Endothelial cell of umbilical vein (primary cell): Measurements from ENCODE around the gene MKLN1. TPM values are rescaled to one million over a fixed set of nuclear protein-coding genes. Genes with fewer than 3 reads are reported as not detected.

Experiments used
- BruUV-seq: library from RNA; stranded (reverse); fragments of 400-500 nt; replicated peaks from 2 replicates; lab custom pipeline; 2021; lab: Mats Ljungman, UMichigan
- CTCF ChIA-PET: fragments of 300-600, 350-600 bp; sonication (Branson Sonifier 250); formaldehyde crosslinking; loops from one replicate; lab custom pipeline; 2021; ENCODE audit warnings: antibody characterized with exemption, inconsistent platforms; lab: Charles Lee
- POLR2A ChIA-PET: fragments of 300-600, 350-600 bp; sonication (Branson Sonifier 250); formaldehyde crosslinking; loops from one replicate; lab custom pipeline; 2021; ENCODE audit warnings: antibody characterized with exemption, inconsistent platforms; lab: Charles Lee
- DNase-seq: peaks from one replicate; pipeline ENCODE4 v3.0.0-alpha.2; 2011; ENCODE audit warnings: low read depth, low spot score
- FAIRE-seq: peaks from 2 replicates; lab custom pipeline; 2011; peaks lifted over from hg19 to GRCh38; lab: Jason Lieb, UNC
- H2AFZ ChIP-seq: 2 replicates; pipeline ENCODE4 v1.6.0; 2012; ENCODE audit warnings: low read depth, low read length, control low read depth, inconsistent platforms
- H3K27ac ChIP-seq: 2 replicates; pipeline ENCODE4 v1.5.1; 2011; ENCODE audit warnings: low read depth, mild to moderate bottlenecking, control low read depth, low read length, moderate library complexity; ENCODE audit not compliant: insufficient read depth
- H3K27me3 ChIP-seq, 2 experiments: 2 replicates each; pipeline versions ENCODE4 v1.6.0 to v1.6.1; 2011; ENCODE audit warnings: low read length in 2 of 2, mixed read lengths in 1 of 2; ENCODE audit not compliant: control insufficient read depth in 2 of 2, insufficient read depth in 2 of 2
- H3K36me3 ChIP-seq, 2 experiments: 2 replicates in 1 of 2; 3 replicates in 1 of 2; pipeline ENCODE4 v1.5.1; 2011; ENCODE audit warnings: low read length in 2 of 2, mild to moderate bottlenecking in 1 of 2, moderate library complexity in 1 of 2; ENCODE audit not compliant: control insufficient read depth in 2 of 2, insufficient read depth in 2 of 2; ENCODE audit errors: extremely low read depth in 1 of 2
- H3K4me1 ChIP-seq: 3 replicates; pipeline ENCODE4 v1.5.1; 2011; ENCODE audit warnings: mild to moderate bottlenecking, low read length; ENCODE audit not compliant: control insufficient read depth, insufficient read depth; ENCODE audit errors: extremely low read depth
- H3K4me2 ChIP-seq: 2 replicates; pipeline ENCODE4 v1.6.1; 2011; ENCODE audit warnings: low read length, control low read depth, mixed read lengths; ENCODE audit not compliant: insufficient read depth
- H3K4me3 ChIP-seq, 3 experiments: fragments of 200-600 bp in 1 of 3; sonication (generic), shearing (Covaris generic) in 1 of 3; replicated peaks in 1 of 3; 2 replicates each; pipeline ENCODE4 v1.5.1; 2011 to 2016; ENCODE audit warnings: control low read depth in 3 of 3, low read length in 3 of 3, mild to moderate bottlenecking in 2 of 3, inconsistent platforms in 1 of 3, low read depth in 1 of 3, moderate library complexity in 1 of 3; ENCODE audit not compliant: insufficient read depth in 1 of 3
- H3K79me2 ChIP-seq: 2 replicates; pipeline ENCODE4 v1.6.0; 2012; ENCODE audit warnings: low read length, inconsistent platforms; ENCODE audit not compliant: control insufficient read depth, insufficient read depth
- H3K9ac ChIP-seq: replicated peaks from 2 replicates; pipeline ENCODE3; 2011; ENCODE audit warnings: low read length, control low read depth; ENCODE audit not compliant: insufficient read depth; ENCODE audit errors: extremely low read depth
- H3K9me1 ChIP-seq: replicated peaks from 3 replicates; pipeline ENCODE4 v1.6.0; 2011; ENCODE audit warnings: mild to moderate bottlenecking, low read length; ENCODE audit not compliant: control insufficient read depth, insufficient read depth; ENCODE audit errors: extremely low read depth
- H3K9me3 ChIP-seq: replicated peaks from 2 replicates; pipeline ENCODE4 v1.5.1; 2012; ENCODE audit warnings: low read length, inconsistent platforms; ENCODE audit not compliant: control insufficient read depth, insufficient read depth
- H4K20me1 ChIP-seq: replicated peaks from 2 replicates; pipeline ENCODE3; 2011; ENCODE audit warnings: mild to moderate bottlenecking, low read length; ENCODE audit not compliant: control insufficient read depth, insufficient read depth; ENCODE audit errors: extremely low read depth
- EZH2 ChIP-seq: IDR thresholded peaks from 2 replicates; pipeline ENCODE4 v1.6.1; 2012; ENCODE audit warnings: borderline replicate concordance, low read depth, mild to moderate bottlenecking, moderate library complexity, low read length, inconsistent platforms; ENCODE audit not compliant: severe bottlenecking
- FOS ChIP-seq: IDR thresholded peaks from 2 replicates; pipeline ENCODE4 v1.6.1; 2011; ENCODE audit warnings: mild to moderate bottlenecking, low read length, moderate library complexity, borderline replicate concordance; ENCODE audit not compliant: insufficient read depth
- GATA2 ChIP-seq: IDR thresholded peaks from 2 replicates; pipeline ENCODE4 v1.7.0; 2011; ENCODE audit warnings: low read depth, mild to moderate bottlenecking, moderate library complexity, mixed read lengths, low read length; ENCODE audit not compliant: insufficient read length, insufficient read depth
- JUN ChIP-seq: IDR thresholded peaks from 2 replicates; pipeline ENCODE4 v1.6.1; 2011; ENCODE audit warnings: borderline replicate concordance, low read depth; ENCODE audit not compliant: insufficient read length, insufficient read depth
- MYC ChIP-seq: IDR thresholded peaks from one replicate; pipeline ENCODE4 v1.6.1; 2011; ENCODE audit warnings: mild to moderate bottlenecking, low read depth, low read length
- POLR2A ChIP-seq: IDR thresholded peaks from 2 replicates; pipeline ENCODE4 v1.6.1; 2012; ENCODE audit warnings: low read depth, mild to moderate bottlenecking, control low read depth, low read length
- POLR2AphosphoS5 ChIP-seq: IDR thresholded peaks from 2 replicates; pipeline ENCODE4 v1.6.1; 2012; ENCODE audit warnings: low read depth, mild to moderate bottlenecking, control low read depth, low read length, moderate library complexity; ENCODE audit not compliant: insufficient read depth
- dilution Hi-C: fragments of 300-500 bp; cut with MboI; formaldehyde crosslinking; loops from one replicate; pipeline ENCODE4 v1.15.0; 2019; ENCODE audit warnings: low sequenced_read_pairs; ENCODE audit not compliant: extremely low pct_ligation_motif_present
- intact Hi-C: fragments of 100-400 bp; cut with micrococcal nuclease; formaldehyde crosslinking; loops from one replicate; pipeline ENCODE4 v1.10.0; 2022
- polyA plus RNA-seq, 4 experiments: library from polyadenylated mRNA; depleted of rRNA in 3 of 4; stranded (reverse) in 3 of 4; unstranded in 1 of 4; fragments of >200 nt; gene quantifications; 2 replicates each; pipeline versions ENCODE4 v1.2.1 to v1.2.3, GENCODE V29; 2011 to 2012; ENCODE audit warnings: missing spikeins in 1 of 4
- total RNA-seq: library from RNA; stranded (reverse); gene quantifications from 2 replicates; pipeline ENCODE4 v1.2.3, GENCODE V29; 2021
- TF ChIP-seq, protein P1 (sequence below), 2 donors: IDR thresholded peaks; 1 replicate in 1 of 2; 2 replicates in 1 of 2; pipeline ENCODE4 v1.5.1; 2011; ENCODE audit warnings: low read length in 2 of 2, mild to moderate bottlenecking in 2 of 2, moderate library complexity in 2 of 2, control low read depth in 1 of 2, inconsistent platforms in 1 of 2, low read depth in 1 of 2; ENCODE audit not compliant: insufficient read depth in 1 of 2; ENCODE audit errors: extremely low read depth in 1 of 2
- TF ChIP-seq, protein P2 (sequence below): IDR thresholded peaks from 2 replicates; pipeline ENCODE4 v1.6.1; 2011; ENCODE audit not compliant: insufficient read depth, insufficient read length

The MKLN1 gene
- total and polyA plus RNA-seq, 2 donors (not counting 3 experiments of a cell fraction or from before 2014, with no cell fraction given) = 12.2 to 32.1 TPM

DNA sequence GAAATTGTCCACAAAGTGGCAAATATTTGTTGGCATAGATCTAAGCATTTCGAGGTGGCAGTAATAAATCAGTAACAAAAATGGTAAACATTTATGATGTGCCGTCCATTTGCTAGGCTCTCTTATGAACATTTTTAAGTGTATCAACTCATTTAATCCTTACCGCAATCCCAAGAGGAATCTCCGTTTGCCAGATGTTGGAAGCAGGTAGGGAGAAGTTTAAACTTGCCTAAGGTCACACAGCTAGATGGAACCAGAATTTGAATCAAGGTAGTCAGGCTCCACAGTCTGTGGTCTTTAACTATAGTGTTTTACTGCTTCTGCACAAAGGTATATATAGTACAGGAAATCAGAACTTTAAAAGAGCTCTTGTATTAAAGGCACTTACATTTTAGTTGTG lies 2.6 kb downstream of the MKLN1 start:
- Histone ChIP-seq H3K36me3 (no peaks in the 10 kb centered on the region), H3K9ac (no peak overlapping the region), H4K20me1 (peaks cover 7% of the 10 kb centered on the region), H3K27me3 (no peaks in the 10 kb centered on the region), H2AFZ (no peak overlapping the region), H3K27ac (no peak overlapping the region), H3K9me3 (no peaks in the 10 kb centered on the region), H3K4me1 (peaks cover 17% of the 10 kb centered on the region), H3K4me2 (no peak overlapping the region), H3K9me1 (no peaks in the 10 kb centered on the region), H3K4me3 (no peak overlapping the region), H3K79me2 (peaks cover 70% of the 10 kb centered on the region)
- DNase-seq (no peak), FAIRE-seq (no peak)
- no TSS peak for BruUV-seq
- TF ChIP-seq GATA2 (no peak), JUN (no peak), POLR2A (no peak), POLR2AphosphoS5 (no peak), MYC (no peak), FOS (no peak), EZH2 (no peak)
- TF ChIP-seq, protein P1, sequence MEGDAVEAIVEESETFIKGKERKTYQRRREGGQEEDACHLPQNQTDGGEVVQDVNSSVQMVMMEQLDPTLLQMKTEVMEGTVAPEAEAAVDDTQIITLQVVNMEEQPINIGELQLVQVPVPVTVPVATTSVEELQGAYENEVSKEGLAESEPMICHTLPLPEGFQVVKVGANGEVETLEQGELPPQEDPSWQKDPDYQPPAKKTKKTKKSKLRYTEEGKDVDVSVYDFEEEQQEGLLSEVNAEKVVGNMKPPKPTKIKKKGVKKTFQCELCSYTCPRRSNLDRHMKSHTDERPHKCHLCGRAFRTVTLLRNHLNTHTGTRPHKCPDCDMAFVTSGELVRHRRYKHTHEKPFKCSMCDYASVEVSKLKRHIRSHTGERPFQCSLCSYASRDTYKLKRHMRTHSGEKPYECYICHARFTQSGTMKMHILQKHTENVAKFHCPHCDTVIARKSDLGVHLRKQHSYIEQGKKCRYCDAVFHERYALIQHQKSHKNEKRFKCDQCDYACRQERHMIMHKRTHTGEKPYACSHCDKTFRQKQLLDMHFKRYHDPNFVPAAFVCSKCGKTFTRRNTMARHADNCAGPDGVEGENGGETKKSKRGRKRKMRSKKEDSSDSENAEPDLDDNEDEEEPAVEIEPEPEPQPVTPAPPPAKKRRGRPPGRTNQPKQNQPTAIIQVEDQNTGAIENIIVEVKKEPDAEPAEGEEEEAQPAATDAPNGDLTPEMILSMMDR (IDR thresholded peaks at IDR 0.05; ENCODE audit: extremely low read depth in 1 of 2, insufficient read depth in 1 of 2, low read depth in 1 of 2, low read length in 2 of 2) = no peak
- TF ChIP-seq, protein P2, sequence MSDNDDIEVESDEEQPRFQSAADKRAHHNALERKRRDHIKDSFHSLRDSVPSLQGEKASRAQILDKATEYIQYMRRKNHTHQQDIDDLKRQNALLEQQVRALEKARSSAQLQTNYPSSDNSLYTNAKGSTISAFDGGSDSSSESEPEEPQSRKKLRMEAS = no peak
- dilution Hi-C loops (no loop called here), intact Hi-C loops (no loop called here)
- ChIA-PET CTCF (no interaction called here), POLR2A (no interaction called here)
